Measurements from ENCODE around the gene KCNQ5.

DNA sequence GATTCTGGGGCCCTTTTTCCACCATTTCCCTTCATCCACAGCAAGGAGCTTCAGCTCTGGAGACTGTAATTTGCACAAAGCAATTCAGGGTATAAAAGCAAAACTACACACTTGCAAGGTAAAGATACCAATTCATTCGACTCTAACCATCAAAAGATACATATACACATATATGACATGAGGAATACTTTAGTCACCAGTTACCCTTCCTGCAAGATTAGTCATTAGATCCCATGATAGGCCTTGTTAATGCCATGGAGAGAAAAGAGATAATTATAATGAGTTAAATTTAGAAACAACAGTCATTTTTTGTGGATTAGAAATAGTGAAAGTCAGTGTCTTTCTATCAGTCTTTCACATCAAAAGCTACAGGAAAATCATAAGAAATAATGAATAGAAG, 204.2 kb downstream of the KCNQ5 start:
- TF ChIP-seq, protein P1, sequence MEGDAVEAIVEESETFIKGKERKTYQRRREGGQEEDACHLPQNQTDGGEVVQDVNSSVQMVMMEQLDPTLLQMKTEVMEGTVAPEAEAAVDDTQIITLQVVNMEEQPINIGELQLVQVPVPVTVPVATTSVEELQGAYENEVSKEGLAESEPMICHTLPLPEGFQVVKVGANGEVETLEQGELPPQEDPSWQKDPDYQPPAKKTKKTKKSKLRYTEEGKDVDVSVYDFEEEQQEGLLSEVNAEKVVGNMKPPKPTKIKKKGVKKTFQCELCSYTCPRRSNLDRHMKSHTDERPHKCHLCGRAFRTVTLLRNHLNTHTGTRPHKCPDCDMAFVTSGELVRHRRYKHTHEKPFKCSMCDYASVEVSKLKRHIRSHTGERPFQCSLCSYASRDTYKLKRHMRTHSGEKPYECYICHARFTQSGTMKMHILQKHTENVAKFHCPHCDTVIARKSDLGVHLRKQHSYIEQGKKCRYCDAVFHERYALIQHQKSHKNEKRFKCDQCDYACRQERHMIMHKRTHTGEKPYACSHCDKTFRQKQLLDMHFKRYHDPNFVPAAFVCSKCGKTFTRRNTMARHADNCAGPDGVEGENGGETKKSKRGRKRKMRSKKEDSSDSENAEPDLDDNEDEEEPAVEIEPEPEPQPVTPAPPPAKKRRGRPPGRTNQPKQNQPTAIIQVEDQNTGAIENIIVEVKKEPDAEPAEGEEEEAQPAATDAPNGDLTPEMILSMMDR (IDR thresholded peaks at IDR 0.05): no peak
- no peak for TF ChIP-seq EZH2phosphoT487 (IDR thresholded peaks at IDR 0.05)
